ENCODE measurements around the gene ZNF268. TPM values are rescaled to one million over a fixed set of nuclear protein-coding genes. Genes with fewer than 3 reads are reported as not detected.

The ZNF268 gene
- total RNA-seq, 1 experiment from 2014 or later = 25.3 TPM

GRCh38 chr12:133180669-133181068 is 626 bp upstream of the ZNF268 start (continued):
- TF ChIP-seq IRF2 (CRISPR knock-in tag; IDR thresholded peaks at IDR 0.05; ENCODE audit: borderline replicate concordance, low read depth) = no peak
- TF ChIP-seq SOX15 (CRISPR knock-in tag; IDR thresholded peaks at IDR 0.05) = no peak
- TF ChIP-seq RORB (CRISPR knock-in tag; IDR thresholded peaks at IDR 0.05) = no peak

- no peaks in the 10 kb centered on the region for H3K4me1 Mint-ChIP-seq
- H3K27me3 Mint-ChIP-seq (ENCODE audit: low read depth) = no peaks in the 10 kb centered on the region
- DNase-seq (ENCODE audit: low spot score) = no peak
- POLR2A ChIA-PET = no interaction called here
- no peak for TF ChIP-seq ATF2 (CRISPR knock-in tag; IDR thresholded peaks at IDR 0.05; ENCODE audit: borderline replicate concordance, low read depth)
- TF ChIP-seq HMGA2 (CRISPR knock-in tag; IDR thresholded peaks at IDR 0.05) = no peak
- no peak for TF ChIP-seq AFF4 (CRISPR knock-in tag; IDR thresholded peaks at IDR 0.05; ENCODE audit: borderline replicate concordance)
- no peak for TF ChIP-seq JUN (CRISPR knock-in tag; IDR thresholded peaks at IDR 0.05)
- no peak for TF ChIP-seq TCF7 (CRISPR knock-in tag; IDR thresholded peaks at IDR 0.05; ENCODE audit: low read depth)
- no peak for TF ChIP-seq AR (CRISPR knock-in tag; IDR thresholded peaks at IDR 0.05)
- no peak for TF ChIP-seq CDX4 (CRISPR knock-in tag; IDR thresholded peaks at IDR 0.05; ENCODE audit: borderline replicate concordance)
- no peak for TF ChIP-seq NFYB (CRISPR knock-in tag; conservative IDR thresholded peaks at IDR 0.05; ENCODE audit: low read depth)
- no peak for TF ChIP-seq USF2 (CRISPR knock-in tag; IDR thresholded peaks at IDR 0.05)
- no peak for TF ChIP-seq ZNF423 (CRISPR knock-in tag; IDR thresholded peaks at IDR 0.05)
- H3K4me3 Mint-ChIP-seq = no peak overlapping the region
- no peak overlapping the region for H3K27ac Mint-ChIP-seq
- H3K9me3 Mint-ChIP-seq = peaks cover 84% of the 10 kb centered on the region
- H3K36me3 Mint-ChIP-seq = peaks cover 100% of the 10 kb centered on the region
- ATAC-seq = no peak
- CTCF ChIA-PET = no interaction called here
Observed at GRCh38 chr12:133190176-133190575, 8.9 kb downstream of the ZNF268 start.

- no peak for ATAC-seq
- TF ChIP-seq IRF2 (CRISPR knock-in tag; IDR thresholded peaks at IDR 0.05; ENCODE audit: borderline replicate concordance, low read depth) = no peak
- Mint-ChIP-seq H3K9me3 (peaks cover 71% of the 10 kb centered on the region), H3K4me3 (no peak overlapping the region), H3K36me3 (peaks cover 91% of the 10 kb centered on the region), H3K4me1 (no peaks in the 10 kb centered on the region), H3K27me3 (ENCODE audit: low read depth) (no peaks in the 10 kb centered on the region), H3K27ac (no peak overlapping the region)
- no peak for DNase-seq (ENCODE audit: low spot score)
- ChIA-PET CTCF (no interaction called here), POLR2A (no interaction called here)
Observed at GRCh38 chr12:133192847-133193246, 11.6 kb downstream of the ZNF268 start.
